ENCODE measurements around the gene HHATL.

HHATL gene

DNA sequence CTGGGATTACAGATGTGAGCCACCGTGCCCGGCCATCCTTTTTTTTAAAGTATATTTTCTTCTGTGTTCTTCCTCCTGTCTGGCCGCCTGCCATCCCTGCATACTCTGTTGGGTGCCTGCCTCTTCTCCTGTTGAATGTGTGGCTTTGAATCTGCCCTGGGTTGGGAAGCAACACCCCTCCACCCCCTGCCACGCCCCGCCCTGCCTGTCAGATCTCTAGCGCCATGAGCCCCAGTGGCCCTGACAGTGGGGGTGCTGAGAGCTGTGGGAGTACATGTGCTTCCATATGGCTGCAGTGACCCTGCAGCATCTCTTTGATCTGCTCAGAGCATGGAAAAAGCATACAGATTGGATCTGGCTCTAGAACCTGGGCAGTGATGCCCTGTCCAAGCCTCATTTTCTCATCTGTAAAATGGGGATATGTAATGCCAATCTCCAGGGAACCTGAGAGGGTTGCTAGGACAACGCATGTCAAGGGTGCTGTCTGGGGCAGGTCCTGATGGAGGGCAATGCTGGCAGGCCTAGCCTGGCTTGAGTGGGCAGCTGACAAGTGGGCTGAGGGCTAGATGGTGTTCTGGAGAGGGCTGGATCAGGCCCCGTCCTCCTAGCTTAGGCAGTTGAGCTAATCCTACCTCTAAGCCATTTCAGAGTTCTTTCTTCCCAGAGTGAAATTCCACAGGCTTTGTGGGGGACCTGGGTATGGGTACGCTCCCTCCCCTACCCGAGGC, 46.6 kb upstream of the HHATL start:
- TF ChIP-seq, protein P1, sequence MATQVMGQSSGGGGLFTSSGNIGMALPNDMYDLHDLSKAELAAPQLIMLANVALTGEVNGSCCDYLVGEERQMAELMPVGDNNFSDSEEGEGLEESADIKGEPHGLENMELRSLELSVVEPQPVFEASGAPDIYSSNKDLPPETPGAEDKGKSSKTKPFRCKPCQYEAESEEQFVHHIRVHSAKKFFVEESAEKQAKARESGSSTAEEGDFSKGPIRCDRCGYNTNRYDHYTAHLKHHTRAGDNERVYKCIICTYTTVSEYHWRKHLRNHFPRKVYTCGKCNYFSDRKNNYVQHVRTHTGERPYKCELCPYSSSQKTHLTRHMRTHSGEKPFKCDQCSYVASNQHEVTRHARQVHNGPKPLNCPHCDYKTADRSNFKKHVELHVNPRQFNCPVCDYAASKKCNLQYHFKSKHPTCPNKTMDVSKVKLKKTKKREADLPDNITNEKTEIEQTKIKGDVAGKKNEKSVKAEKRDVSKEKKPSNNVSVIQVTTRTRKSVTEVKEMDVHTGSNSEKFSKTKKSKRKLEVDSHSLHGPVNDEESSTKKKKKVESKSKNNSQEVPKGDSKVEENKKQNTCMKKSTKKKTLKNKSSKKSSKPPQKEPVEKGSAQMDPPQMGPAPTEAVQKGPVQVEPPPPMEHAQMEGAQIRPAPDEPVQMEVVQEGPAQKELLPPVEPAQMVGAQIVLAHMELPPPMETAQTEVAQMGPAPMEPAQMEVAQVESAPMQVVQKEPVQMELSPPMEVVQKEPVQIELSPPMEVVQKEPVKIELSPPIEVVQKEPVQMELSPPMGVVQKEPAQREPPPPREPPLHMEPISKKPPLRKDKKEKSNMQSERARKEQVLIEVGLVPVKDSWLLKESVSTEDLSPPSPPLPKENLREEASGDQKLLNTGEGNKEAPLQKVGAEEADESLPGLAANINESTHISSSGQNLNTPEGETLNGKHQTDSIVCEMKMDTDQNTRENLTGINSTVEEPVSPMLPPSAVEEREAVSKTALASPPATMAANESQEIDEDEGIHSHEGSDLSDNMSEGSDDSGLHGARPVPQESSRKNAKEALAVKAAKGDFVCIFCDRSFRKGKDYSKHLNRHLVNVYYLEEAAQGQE (IDR thresholded peaks at IDR 0.05; ENCODE audit: low read depth): no peak
- no peak for TF ChIP-seq TCF12 (IDR thresholded peaks at IDR 0.05; ENCODE audit: low read depth)
- TF ChIP-seq, protein P2, sequence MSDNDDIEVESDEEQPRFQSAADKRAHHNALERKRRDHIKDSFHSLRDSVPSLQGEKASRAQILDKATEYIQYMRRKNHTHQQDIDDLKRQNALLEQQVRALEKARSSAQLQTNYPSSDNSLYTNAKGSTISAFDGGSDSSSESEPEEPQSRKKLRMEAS (IDR thresholded peaks at IDR 0.05): no peak
- no peak for TF ChIP-seq FOXM1 (IDR thresholded peaks at IDR 0.05; ENCODE audit: borderline replicate concordance, low read depth)
- TF ChIP-seq TEAD4 (IDR thresholded peaks at IDR 0.05): no peak
- no peak for TF ChIP-seq RAD21 (IDR thresholded peaks at IDR 0.05; ENCODE audit: low read depth)
- TF ChIP-seq TAF1 (IDR thresholded peaks at IDR 0.05; ENCODE audit: low read depth): no peak
- no peak for TF ChIP-seq CEBPB (IDR thresholded peaks at IDR 0.05)
- TF ChIP-seq, protein P3, sequence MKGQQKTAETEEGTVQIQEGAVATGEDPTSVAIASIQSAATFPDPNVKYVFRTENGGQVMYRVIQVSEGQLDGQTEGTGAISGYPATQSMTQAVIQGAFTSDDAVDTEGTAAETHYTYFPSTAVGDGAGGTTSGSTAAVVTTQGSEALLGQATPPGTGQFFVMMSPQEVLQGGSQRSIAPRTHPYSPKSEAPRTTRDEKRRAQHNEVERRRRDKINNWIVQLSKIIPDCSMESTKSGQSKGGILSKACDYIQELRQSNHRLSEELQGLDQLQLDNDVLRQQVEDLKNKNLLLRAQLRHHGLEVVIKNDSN (IDR thresholded peaks at IDR 0.05): no peak

DNA sequence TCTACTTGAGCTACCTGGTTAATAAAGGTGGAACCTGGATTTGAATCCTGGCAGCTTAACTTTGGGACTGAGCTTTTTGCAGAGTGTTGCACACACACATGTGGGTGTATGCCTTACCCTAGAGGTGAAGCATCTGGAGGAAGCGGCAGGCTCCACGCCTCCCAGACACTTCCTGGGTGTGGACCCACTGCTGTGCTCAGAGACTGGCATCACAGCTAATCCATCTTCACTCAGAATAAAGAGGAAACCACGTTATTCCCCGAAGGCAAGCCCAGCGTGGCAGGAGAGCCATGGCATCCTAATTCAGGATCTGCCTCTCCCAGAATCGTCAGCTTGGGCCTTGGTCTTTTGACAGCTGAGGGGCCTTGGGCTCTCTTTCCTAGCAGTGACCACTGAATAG, 45.0 kb upstream of the HHATL start:
- TF ChIP-seq, protein P1 (IDR thresholded peaks at IDR 0.05; ENCODE audit: low read depth): no peak
- TF ChIP-seq EP300 (IDR thresholded peaks at IDR 0.05; ENCODE audit: borderline replicate concordance): no peak
- no peak for TF ChIP-seq CREB1 (IDR thresholded peaks at IDR 0.05; ENCODE audit: low read depth)
- TF ChIP-seq, protein P3 (IDR thresholded peaks at IDR 0.05): no peak

DNA sequence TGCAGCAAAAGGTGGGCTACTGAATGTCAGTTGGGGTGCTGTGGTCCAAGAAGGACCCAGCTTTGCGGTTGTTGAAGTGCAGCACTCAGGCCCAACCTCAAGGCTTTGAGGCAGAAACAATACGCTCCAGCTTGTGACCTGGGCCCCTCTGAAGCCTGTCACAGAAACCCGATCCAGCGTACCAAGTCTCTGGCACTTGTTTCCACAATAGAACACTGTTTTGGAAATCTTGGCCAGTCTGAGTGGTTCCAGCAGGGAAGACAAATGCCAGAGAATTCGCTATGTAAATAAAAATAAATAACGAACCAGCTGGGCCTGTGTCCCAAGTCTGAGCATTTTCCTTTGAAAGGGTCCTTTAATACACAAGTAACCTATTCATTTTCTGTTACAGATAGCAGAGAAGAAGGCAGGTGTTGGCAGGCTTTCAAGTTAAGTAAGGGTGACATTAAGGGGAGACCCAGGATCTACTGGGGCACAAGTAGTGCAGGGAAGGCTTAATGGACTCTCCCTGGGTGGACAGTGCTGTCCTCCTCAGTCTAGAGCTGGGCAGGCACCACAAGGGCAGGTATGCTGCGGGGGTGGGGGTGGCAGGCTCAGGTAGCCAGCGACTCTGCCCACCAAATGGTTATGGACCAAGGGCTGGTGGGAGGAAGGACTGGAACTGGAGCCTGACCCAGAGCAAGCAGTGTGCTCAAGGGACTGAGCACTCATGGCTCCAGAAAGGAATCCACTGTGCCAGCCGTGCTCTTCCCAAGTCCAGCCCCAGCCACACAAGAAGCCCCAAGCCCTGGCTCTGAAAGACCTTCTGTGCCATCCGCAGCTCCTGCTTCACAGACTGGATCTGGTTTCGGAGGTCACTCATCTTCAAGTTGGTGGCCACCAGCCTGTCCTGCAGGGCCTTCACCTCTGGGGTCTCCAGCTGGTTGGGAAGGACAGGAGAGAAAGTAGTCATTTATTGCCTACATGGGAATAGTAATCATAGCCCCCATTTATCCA, 44.2 kb upstream of the HHATL start:
- TF ChIP-seq EGR1 (IDR thresholded peaks at IDR 0.05) (no peak), YY1 (IDR thresholded peaks at IDR 0.05; ENCODE audit: low read depth) (no peak), CEBPB (IDR thresholded peaks at IDR 0.05) (no peak), TEAD4 (IDR thresholded peaks at IDR 0.05) (peak; percentile 31; the same call in 1 of the 2 replicates), FOXM1 (IDR thresholded peaks at IDR 0.05; ENCODE audit: borderline replicate concordance, low read depth) (no peak), EP300 (IDR thresholded peaks at IDR 0.05; ENCODE audit: borderline replicate concordance) (peak; percentile 24; the same call in 1 of the 2 replicates), ZBTB7A (IDR thresholded peaks at IDR 0.05; ENCODE audit: low read depth) (0 out of 2 replicates have a peak, but pooled peaks have one; percentile 41), TCF12 (IDR thresholded peaks at IDR 0.05; ENCODE audit: low read depth) (no peak; the same call in 1 of the 2 replicates), CREB1 (IDR thresholded peaks at IDR 0.05; ENCODE audit: low read depth) (no peak), NFIC (IDR thresholded peaks at IDR 0.05) (peak; percentile 72), RAD21 (IDR thresholded peaks at IDR 0.05; ENCODE audit: low read depth) (no peak)
- TF ChIP-seq, protein P1 (IDR thresholded peaks at IDR 0.05; ENCODE audit: low read depth): no peak

DNA sequence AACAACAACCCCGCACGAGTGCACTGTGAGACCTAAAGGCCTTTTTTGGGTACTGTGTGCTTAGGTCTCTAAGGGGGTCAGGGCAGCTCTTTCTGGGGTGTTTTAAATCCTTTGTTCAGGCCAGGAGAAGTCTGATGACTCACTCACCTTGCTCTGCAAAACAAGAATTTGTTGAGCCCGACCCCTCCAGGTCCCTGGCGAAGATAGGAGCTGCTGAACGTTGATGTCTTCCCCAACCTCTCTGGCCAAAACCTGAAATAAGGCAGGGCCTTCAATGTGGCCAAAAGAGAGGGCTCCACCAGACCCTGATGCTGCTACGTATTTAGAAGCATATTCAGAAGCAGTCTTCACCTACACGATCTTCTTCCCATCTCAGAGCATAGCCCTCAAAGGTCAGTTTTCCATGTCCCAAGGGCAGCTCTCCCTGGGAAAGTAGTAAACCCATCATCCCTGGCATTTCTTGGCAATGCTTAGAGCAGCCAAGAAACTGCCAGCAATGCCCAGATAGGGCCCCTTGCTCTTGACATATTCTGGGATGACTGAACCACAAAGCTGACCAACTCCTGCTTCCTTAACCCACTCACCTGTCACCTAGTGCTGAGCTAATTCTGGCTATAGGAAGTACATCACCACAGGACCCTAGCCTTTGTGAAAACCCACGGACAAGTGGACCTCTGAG, 43.3 kb upstream of the HHATL start:
- TF ChIP-seq CEBPB (IDR thresholded peaks at IDR 0.05) (no peak), CREB1 (IDR thresholded peaks at IDR 0.05; ENCODE audit: low read depth) (no peak), YY1 (IDR thresholded peaks at IDR 0.05; ENCODE audit: low read depth) (no peak), TCF12 (IDR thresholded peaks at IDR 0.05; ENCODE audit: low read depth) (no peak), FOXM1 (IDR thresholded peaks at IDR 0.05; ENCODE audit: borderline replicate concordance, low read depth) (no peak), ZBTB7A (IDR thresholded peaks at IDR 0.05; ENCODE audit: low read depth) (no peak), RAD21 (IDR thresholded peaks at IDR 0.05; ENCODE audit: low read depth) (no peak), EP300 (IDR thresholded peaks at IDR 0.05; ENCODE audit: borderline replicate concordance) (no peak), EGR1 (IDR thresholded peaks at IDR 0.05) (no peak), NFIC (IDR thresholded peaks at IDR 0.05) (no peak)
- TF ChIP-seq, protein P3 (IDR thresholded peaks at IDR 0.05): no peak
- TF ChIP-seq, protein P2 (IDR thresholded peaks at IDR 0.05): no peak

All from Ishikawa (cell line).